ENCODE measurements around the gene AKNA. TPM values are rescaled to one million over a fixed set of nuclear protein-coding genes. Genes with fewer than 3 reads are reported as not detected.

AKNA gene, protein sequence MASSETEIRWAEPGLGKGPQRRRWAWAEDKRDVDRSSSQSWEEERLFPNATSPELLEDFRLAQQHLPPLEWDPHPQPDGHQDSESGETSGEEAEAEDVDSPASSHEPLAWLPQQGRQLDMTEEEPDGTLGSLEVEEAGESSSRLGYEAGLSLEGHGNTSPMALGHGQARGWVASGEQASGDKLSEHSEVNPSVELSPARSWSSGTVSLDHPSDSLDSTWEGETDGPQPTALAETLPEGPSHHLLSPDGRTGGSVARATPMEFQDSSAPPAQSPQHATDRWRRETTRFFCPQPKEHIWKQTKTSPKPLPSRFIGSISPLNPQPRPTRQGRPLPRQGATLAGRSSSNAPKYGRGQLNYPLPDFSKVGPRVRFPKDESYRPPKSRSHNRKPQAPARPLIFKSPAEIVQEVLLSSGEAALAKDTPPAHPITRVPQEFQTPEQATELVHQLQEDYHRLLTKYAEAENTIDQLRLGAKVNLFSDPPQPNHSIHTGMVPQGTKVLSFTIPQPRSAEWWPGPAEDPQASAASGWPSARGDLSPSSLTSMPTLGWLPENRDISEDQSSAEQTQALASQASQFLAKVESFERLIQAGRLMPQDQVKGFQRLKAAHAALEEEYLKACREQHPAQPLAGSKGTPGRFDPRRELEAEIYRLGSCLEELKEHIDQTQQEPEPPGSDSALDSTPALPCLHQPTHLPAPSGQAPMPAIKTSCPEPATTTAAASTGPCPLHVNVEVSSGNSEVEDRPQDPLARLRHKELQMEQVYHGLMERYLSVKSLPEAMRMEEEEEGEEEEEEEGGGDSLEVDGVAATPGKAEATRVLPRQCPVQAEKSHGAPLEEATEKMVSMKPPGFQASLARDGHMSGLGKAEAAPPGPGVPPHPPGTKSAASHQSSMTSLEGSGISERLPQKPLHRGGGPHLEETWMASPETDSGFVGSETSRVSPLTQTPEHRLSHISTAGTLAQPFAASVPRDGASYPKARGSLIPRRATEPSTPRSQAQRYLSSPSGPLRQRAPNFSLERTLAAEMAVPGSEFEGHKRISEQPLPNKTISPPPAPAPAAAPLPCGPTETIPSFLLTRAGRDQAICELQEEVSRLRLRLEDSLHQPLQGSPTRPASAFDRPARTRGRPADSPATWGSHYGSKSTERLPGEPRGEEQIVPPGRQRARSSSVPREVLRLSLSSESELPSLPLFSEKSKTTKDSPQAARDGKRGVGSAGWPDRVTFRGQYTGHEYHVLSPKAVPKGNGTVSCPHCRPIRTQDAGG (N-terminal part only)
- total RNA-seq, result 8.2 and 8.9 TPM in 2 replicates

DNA sequence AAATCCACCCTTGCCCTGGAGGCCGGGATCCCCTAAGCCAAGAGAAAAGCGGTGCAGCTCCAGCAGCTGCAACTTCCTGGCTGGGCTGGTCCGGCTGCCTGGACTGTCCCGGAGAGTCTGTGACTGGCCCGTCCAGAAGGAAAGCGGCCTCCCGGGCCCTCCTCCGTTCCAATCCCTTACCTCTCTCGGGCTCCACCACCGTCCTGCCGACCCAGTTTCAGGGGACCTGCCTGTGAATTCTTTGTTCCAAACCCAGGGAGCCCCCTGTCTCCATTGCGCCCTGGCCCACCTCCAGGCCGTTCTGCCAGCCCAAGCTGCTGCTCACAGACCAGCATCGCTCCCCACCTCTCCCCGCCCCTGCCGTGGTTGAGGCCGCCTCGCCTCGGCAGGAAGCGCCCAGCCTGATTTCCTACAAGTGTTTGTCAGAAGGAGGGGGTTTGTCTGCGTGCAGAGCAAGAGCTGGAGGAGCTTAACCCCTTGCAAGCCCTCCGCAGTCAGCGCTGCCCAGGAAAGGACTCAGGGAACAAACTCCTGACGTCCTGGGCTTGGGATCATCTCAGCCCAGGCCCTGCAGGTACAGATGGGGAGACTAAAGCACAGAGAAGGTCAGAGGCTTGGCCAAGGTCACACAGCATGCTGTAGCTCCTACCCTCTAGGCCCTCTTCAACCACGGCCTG lies at the start of gene AKNA:
AKNA (minus strand) TSS at position 303 of the 677 bp plus-strand sequence. CDS start 6,649 bp downstream, outside the sequence.

DNA sequence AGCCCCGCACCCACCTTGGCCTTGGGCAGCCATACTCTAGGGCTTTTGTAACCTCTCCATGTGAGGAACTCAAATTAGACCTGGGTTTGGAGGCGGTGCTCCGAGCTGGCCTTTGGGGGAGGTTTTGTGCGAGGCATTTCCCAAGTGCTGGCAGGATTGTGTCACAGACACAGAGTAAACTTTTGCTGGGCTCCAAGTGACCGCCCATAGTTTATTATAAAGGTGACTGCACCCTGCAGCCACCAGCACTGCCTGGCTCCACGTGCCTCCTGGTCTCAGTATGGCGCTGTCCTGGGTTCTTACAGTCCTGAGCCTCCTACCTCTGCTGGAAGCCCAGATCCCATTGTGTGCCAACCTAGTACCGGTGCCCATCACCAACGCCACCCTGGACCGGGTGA lies 58.2 kb downstream of the AKNA start, which contains the start of gene ORM2:
ORM2 (plus strand) TSS at position 245 of the 398 bp plus-strand sequence; CDS start at position 281, 36 bp downstream.

DNA sequence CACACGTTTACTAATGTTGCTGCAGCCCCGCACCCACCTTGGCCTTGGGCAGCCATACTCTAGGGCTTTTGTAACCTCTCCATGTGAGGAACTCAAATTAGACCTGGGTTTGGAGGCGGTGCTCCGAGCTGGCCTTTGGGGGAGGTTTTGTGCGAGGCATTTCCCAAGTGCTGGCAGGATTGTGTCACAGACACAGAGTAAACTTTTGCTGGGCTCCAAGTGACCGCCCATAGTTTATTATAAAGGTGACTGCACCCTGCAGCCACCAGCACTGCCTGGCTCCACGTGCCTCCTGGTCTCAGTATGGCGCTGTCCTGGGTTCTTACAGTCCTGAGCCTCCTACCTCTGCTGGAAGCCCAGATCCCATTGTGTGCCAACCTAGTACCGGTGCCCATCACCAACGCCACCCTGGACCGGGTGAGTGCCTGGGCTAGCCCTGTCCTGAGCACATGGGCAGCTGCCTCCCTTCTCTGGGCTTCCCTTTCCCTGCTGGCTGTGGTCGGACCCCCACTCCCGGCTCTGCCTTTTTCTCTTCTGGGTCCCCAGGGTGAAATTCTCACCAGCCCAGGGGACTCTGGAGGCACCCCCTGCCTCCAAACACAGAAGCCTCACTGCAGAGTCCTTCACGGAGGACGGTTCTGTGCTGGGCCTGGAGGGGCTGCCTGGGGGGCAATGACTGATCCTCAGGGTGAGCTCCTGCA lies 64.8 kb downstream of the AKNA start, which contains the start of gene ORM1:
ORM1 (plus strand) TSS at position 268 of the 701 bp plus-strand sequence; CDS start at position 304, 36 bp downstream.

Other genes with a start within 250 kb of the AKNA start
- gene COL27A1, start 232.4 kb downstream of the AKNA start, total RNA-seq, result 5.8 and 13.8 TPM in 2 replicates
- not detected in 2 replicates for gene ORM1, start 64.9 kb downstream of the AKNA start, total RNA-seq
- not detected in 2 replicates for gene ORM2, start 58.1 kb downstream of the AKNA start, total RNA-seq
- 0.29 and 0.35 TPM in 2 replicates for gene WHRN, start 117.5 kb upstream of the AKNA start, total RNA-seq
- 70.4 and 78.7 TPM in 2 replicates for gene ATP6V1G1, start 199.8 kb upstream of the AKNA start, total RNA-seq
- gene TMEM268, start 223.3 kb upstream of the AKNA start, total RNA-seq, result 5.8 and 6.3 TPM in 2 replicates

Measured in myometrial cell (primary cell).